Measurements from ENCODE around the gene DLG2.
A peak's percentile ranks its signal among the peaks of the same experiment; 100 is the strongest.
"Not testable (repeated sequence)": the region's sequence is repeated elsewhere in the genome, so short reads cannot be mapped to it uniquely, and the experiment has no call there.

Gene DLG2

DNA sequence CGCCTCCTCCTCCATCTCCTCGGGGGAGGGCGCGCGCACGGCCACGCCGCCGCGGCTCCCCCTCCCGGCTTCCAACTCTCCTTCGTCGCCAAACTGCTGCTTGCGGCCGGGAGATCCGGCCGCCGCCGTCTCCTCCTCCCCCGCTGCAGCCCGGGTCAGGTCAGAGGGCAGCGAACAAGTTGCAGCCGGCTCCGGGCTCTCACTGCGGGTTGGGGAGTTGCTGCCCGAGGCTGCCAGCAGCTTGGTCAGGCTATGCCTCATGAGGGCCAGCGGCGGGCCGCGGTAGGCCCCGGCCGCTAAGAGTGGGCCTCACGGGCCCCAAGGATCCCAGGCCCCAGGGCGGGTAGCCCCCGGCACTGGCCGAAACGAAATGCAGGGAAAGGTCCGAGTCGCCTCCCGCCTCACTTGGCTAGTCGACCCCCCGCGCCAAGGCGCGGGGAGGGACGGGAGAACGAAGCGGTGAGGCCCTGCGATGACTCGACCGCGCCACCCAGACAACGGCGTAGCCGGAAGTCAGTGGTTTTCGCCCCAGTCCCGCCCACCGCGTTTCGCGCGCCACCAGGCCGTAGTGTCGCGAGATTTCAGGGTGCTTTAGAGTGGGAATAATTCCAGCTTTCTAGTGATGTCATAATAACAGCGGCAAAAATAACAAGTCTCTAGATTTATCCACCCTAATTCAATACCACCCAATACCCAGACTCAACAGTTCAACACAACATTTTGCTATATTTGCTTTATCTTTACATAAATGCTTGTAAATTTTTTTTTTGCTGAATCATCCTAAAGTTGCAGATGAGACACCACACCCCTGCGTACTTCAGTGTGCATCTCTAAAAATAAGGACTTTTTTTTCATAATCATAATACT, 37.7 kb upstream of the DLG2 start, which contains the start of gene CREBZF:
CREBZF (minus strand) TSS at position 515 of the 867 bp plus-strand sequence; CDS start at position 261, 254 bp downstream.
- peak within 1 kb of the TSS; percentile 76 for H3K4me3 ChIP-seq (ENCODE audit: low read depth, low read length)
- TF ChIP-seq, protein P1, sequence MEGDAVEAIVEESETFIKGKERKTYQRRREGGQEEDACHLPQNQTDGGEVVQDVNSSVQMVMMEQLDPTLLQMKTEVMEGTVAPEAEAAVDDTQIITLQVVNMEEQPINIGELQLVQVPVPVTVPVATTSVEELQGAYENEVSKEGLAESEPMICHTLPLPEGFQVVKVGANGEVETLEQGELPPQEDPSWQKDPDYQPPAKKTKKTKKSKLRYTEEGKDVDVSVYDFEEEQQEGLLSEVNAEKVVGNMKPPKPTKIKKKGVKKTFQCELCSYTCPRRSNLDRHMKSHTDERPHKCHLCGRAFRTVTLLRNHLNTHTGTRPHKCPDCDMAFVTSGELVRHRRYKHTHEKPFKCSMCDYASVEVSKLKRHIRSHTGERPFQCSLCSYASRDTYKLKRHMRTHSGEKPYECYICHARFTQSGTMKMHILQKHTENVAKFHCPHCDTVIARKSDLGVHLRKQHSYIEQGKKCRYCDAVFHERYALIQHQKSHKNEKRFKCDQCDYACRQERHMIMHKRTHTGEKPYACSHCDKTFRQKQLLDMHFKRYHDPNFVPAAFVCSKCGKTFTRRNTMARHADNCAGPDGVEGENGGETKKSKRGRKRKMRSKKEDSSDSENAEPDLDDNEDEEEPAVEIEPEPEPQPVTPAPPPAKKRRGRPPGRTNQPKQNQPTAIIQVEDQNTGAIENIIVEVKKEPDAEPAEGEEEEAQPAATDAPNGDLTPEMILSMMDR (IDR thresholded peaks at IDR 0.05; ENCODE audit: borderline replicate concordance, insufficient read depth, low read depth, low read length), result no peak

DNA sequence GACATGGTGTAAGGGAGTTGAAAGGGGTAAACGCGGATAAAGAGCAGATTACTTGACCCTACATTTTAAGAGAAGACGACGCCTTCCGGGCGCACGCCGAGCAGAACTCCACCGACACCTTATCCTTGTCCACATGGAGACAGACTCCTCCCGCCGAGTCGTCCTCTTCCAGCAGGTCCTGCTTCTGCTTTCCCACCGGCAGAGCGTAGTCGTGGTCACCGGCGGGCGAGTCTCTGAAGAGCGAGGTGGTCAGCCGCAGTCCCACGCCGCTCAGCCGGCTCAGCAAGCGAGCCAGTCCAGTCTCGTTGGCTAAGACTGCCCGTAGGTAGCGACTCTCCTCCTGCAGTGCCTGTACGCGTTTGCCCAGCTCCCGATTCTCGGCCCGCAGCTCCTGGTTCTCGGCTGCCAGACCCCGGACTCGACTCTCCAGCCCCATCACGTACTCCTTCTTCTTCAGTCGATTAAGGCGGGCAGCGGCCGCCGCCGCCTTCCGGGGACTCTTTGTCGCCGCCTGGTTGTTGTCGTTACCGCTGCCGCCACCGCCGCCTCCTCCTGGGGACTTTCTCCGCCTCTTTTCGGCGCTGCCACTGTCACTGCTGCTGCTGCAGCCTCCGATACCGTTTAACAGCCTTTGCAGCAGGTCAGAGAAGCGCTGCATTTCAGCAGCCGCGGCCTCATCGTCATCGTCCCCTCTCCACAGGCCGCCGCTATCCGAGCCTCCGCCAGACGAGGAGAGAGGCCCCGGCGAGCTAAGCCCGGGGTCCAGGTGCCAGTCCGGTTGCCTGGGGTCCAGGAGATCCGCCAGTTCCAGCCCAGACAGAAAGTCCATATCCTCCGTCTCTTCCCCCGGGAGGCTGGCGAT, 36.8 kb upstream of the DLG2 start:
- peak overlapping the region; percentile 76 for H3K4me3 ChIP-seq (ENCODE audit: low read depth, low read length)
- TF ChIP-seq, protein P1 (IDR thresholded peaks at IDR 0.05; ENCODE audit: borderline replicate concordance, insufficient read depth, low read depth, low read length), result peak; percentile 66

GRCh38 chr11:85663080-85663752, 36.1 kb upstream of the DLG2 start:
- H3K4me3 ChIP-seq (ENCODE audit: low read depth, low read length), result peak overlapping the region; percentile 76
- TF ChIP-seq, protein P1 (IDR thresholded peaks at IDR 0.05; ENCODE audit: borderline replicate concordance, insufficient read depth, low read depth, low read length), result no peak

DNA sequence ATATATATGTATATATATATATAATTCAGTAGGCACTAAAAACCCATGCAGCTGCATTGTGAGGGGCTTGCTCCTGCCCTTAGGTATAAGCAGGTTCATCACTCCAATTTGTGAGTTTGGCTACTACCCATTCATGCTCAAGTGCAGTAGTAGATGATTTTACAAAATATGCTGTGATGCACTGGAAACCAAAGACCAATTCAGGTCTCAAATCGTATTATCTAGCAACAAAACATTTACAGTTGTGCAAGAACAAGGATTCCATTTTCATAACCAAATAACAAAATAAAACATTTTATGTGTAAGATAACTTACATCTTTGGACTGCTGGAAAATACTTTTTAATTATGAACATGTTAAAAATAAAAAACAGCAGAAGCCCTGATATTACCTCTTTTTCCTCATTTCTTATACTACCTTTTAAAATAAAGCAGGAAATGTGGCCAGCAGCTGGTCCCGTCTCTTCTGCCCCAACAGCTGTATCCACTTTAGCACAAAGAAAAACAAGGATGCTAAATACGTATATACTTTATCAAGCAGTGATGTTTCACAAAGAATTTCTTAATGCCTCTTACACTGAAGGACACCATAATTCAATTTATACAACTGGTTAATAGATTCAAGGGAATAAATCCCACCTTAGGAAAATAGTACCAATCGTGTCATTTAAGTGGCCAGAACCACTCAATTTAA, 35.0 kb upstream of the DLG2 start:
- TF ChIP-seq, protein P1 (IDR thresholded peaks at IDR 0.05; ENCODE audit: borderline replicate concordance, insufficient read depth, low read depth, low read length), result no peak
- H3K4me3 ChIP-seq (ENCODE audit: low read depth, low read length), result peak overlapping the region; percentile 7

GRCh38 chr11:85658180-85658579, 31.0 kb upstream of the DLG2 start:
- no peak overlapping the region for H3K4me3 ChIP-seq (ENCODE audit: low read depth, low read length)
- TF ChIP-seq, protein P1 (IDR thresholded peaks at IDR 0.05; ENCODE audit: borderline replicate concordance, insufficient read depth, low read depth, low read length), result no peak

GRCh38 chr11:85656777-85657176, 29.6 kb upstream of the DLG2 start:
- no peak overlapping the region for H3K4me3 ChIP-seq (ENCODE audit: low read depth, low read length)
- TF ChIP-seq, protein P1 (IDR thresholded peaks at IDR 0.05; ENCODE audit: borderline replicate concordance, insufficient read depth, low read depth, low read length), result no peak

DNA sequence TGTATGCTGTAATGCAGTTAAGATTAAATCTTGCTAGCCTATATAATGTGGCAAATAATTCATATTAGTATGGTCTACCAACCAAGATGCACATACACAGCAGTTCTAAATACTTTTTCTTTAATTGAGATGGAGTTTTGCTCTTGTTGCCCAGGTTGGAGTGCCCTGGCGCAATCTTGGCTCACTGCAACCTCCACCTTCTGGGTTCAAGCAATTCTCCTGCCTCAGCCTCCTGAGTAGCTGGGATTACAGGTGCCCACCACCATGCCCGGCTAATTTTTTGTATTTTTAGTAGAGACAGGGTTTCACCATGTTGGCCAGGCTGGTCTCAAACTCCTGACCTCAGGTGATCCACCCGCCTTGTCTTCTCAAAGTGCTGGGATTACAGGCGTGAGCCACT, 27.2 kb upstream of the DLG2 start:
- not testable (repeated sequence) for H3K4me3 ChIP-seq (ENCODE audit: low read depth, low read length)

Measured in GM12875 (cell line).